Upper lobe of right lung (tissue), 1 donor: ENCODE data around the gene ANKRD44. TPM values are rescaled to one million over a fixed set of nuclear protein-coding genes. Genes with fewer than 3 reads are reported as not detected.

ENCODE experiments used
- ATAC-seq: fragments of 200-7000 bp; cut with Tn5 transposase; one replicate; pipeline ENCODE4 v1.9.1; 2020; ENCODE audit warnings: mild to moderate bottlenecking, moderate library complexity
- DNase-seq: peaks from one replicate; pipeline ENCODE4 v3.0.0-alpha.2; 2020
- H3K27ac ChIP-seq: fragments of 200-600 bp; one replicate; pipeline ENCODE4 v1.8.0; 2022
- H3K27me3 ChIP-seq: fragments of 200-600 bp; one replicate; pipeline ENCODE4 v1.8.0; 2022; ENCODE audit warnings: mild to moderate bottlenecking
- H3K36me3 ChIP-seq: fragments of 200-600 bp; one replicate; pipeline ENCODE4 v1.8.0; 2022
- H3K4me1 ChIP-seq: fragments of 200-600 bp; one replicate; pipeline ENCODE4 v1.8.0; 2022
- H3K4me3 ChIP-seq: fragments of 200-600 bp; one replicate; pipeline ENCODE4 v1.8.0; 2022; ENCODE audit warnings: mild to moderate bottlenecking
- H3K9me3 ChIP-seq: fragments of 200-600 bp; one replicate; pipeline ENCODE4 v1.8.0; 2022
- intact Hi-C: fragments of 100-400 bp; cut with DNase I; formaldehyde crosslinking; loops from one replicate; pipeline ENCODE4 v1.11.0; 2022
- total RNA-seq: library from RNA; stranded (reverse); fragmentation: NEBNext Ultra II Directional; extraction: Animal tissue kit (Norgen Biotek cat#: 25700); gene quantifications from one replicate; pipeline ENCODE4 v1.2.1, GENCODE V29; 2021
- TF ChIP-seq, protein P1 (sequence below): fragments of 200-600 bp; IDR thresholded peaks from one replicate; pipeline ENCODE4 v1.8.0; 2022; ENCODE audit warnings: antibody characterized with exemption
- donor health status: DM: no; HTN: yes; CAD: no; lungs with severe emphysema.

Gene ANKRD44
- total RNA-seq, 1 donor from 2014 or later = 51.4 TPM

DNA sequence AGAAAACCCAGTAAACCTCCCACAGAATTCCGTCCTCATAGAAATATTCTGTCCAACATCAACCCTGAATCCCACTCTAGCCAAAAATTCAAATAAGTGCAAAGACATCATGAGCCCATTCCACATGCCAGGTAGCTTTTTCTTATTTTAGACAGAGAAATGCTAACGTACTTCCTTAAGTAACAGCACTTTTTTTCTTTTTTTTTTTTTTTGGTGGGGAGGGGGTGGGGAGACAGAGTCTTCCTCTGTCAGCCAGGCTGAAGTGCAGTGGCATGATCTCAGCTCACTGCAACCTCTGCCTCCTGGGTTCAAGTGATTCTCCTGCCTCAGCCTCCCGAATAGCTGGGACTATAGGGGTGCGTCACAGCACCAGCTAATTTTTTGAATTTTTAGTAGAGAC, 45.5 kb downstream of the ANKRD44 start:
- TF ChIP-seq, protein P1, sequence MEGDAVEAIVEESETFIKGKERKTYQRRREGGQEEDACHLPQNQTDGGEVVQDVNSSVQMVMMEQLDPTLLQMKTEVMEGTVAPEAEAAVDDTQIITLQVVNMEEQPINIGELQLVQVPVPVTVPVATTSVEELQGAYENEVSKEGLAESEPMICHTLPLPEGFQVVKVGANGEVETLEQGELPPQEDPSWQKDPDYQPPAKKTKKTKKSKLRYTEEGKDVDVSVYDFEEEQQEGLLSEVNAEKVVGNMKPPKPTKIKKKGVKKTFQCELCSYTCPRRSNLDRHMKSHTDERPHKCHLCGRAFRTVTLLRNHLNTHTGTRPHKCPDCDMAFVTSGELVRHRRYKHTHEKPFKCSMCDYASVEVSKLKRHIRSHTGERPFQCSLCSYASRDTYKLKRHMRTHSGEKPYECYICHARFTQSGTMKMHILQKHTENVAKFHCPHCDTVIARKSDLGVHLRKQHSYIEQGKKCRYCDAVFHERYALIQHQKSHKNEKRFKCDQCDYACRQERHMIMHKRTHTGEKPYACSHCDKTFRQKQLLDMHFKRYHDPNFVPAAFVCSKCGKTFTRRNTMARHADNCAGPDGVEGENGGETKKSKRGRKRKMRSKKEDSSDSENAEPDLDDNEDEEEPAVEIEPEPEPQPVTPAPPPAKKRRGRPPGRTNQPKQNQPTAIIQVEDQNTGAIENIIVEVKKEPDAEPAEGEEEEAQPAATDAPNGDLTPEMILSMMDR = no peak
- Histone ChIP-seq H3K9me3 (no peaks in the 10 kb centered on the region), H3K4me1 (peaks cover 36% of the 10 kb centered on the region), H3K36me3 (no peaks in the 10 kb centered on the region), H3K27ac (no peak overlapping the region), H3K4me3 (no peak overlapping the region), H3K27me3 (no peaks in the 10 kb centered on the region)
- ATAC-seq = no peak
- intact Hi-C loops = no loop called here
- DNase-seq = no peak

DNA sequence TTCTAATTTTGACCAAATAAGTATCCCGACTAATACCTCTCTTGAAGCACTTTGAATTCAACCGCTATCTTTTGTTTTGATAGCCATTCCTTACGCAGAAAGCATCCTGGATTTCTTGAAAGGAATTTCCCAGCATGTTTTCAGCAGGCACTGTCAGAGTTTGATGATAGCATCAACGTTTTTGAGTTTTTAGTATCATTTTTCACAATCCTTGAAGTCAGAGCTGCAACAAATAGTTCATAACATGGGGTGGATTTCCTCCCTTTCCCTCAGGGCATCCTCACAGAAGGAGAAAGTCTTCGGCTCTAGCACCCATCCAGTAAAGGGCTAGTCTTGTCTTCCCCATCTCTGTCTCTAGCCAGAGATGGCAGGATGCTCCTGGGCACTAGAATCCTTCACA, 46.2 kb downstream of the ANKRD44 start:
- intact Hi-C loops = no loop called here

DNA sequence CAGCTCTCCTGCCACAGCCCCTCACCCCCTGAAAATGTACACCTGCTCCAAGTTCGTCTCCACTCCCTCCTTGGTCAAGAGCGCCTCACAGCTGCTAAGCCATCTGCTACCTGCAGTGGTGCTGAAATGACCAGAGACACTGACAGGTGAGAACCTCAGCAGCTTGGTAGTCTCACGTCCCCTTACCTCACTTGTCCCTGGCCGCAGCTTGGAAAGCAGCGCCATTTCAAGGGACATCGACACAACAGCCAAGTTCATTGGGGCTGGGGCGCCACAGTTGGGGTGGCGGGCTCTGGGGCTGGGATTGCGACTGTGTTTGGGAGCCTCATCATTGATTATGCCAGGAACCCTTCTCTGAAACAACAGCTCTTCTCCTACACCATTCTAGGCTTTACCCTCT, 47.5 kb downstream of the ANKRD44 start:
- no peak overlapping the region for H3K4me3 ChIP-seq
- intact Hi-C loops = no loop called here
- TF ChIP-seq, protein P1 = no peak
- ATAC-seq (no peak), DNase-seq (no peak)
- H3K27me3 ChIP-seq = no peaks in the 10 kb centered on the region
- no peaks in the 10 kb centered on the region for H3K36me3 ChIP-seq
- no peak overlapping the region for H3K27ac ChIP-seq
- H3K9me3 ChIP-seq = no peaks in the 10 kb centered on the region
- peaks cover 23% of the 10 kb centered on the region for H3K4me1 ChIP-seq

More for the DNA sequence above, 46.2 kb downstream of the ANKRD44 start:
- H3K4me1 ChIP-seq = peaks cover 34% of the 10 kb centered on the region
- H3K27me3 ChIP-seq = no peaks in the 10 kb centered on the region
- no peaks in the 10 kb centered on the region for H3K36me3 ChIP-seq
- no peak overlapping the region for H3K4me3 ChIP-seq
- no peak overlapping the region for H3K27ac ChIP-seq
- ATAC-seq = no peak
- DNase-seq = no peak
- TF ChIP-seq, protein P1 = no peak
- H3K9me3 ChIP-seq = no peaks in the 10 kb centered on the region

DNA sequence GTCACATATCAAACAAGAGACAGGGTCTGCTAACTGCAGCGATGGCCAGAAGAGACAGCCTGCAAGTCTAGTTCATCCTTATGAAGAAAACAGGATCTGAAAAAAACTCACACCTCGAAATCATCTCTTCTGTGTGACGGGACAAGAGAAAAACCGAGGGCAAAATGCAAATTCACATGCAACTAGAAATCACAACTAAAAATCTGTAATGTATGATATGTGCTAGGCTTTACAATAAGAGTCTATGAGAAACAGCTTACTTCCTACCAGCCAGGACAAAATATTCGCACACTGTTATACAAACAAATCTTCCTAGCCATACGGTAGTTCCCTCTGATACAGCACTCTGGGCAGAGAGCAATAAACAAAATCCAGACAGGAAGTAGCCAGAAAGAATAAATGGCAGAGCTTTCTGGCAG, 48.8 kb downstream of the ANKRD44 start:
- H3K27me3 ChIP-seq = no peaks in the 10 kb centered on the region
- TF ChIP-seq, protein P1 = no peak
- ATAC-seq = peak; percentile 58
- no peak for DNase-seq
- H3K9me3 ChIP-seq = no peaks in the 10 kb centered on the region
- peak overlapping the region; percentile 69 for H3K27ac ChIP-seq
- intact Hi-C loops = no loop called here
- H3K36me3 ChIP-seq = no peaks in the 10 kb centered on the region
- peaks cover 30% of the 10 kb centered on the region for H3K4me1 ChIP-seq
- peak overlapping the region; percentile 15 for H3K4me3 ChIP-seq

DNA sequence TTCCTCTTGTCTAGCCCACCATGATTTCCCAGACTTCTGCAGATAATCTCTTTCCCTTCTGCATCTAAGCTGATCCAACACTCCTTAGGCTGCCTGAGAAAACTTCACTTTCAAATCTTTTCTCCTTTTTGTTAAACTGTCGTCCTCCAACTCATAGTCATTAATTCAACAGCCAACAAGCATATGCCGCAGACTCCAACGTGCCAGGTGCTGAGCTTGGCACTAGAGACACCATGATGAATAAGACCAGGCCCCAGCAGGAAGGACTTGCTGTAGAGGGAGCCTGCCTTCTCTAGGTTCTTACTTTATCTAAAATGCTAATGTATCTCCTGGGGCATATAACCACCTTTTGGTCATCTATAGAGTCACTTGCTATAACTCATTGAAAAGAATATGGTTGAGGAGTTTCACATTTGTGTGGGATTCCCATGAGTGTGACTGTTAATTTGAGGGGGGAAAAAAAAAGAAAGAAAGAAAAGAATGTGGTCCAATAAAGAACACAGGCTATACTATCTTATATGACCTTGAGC, 51.0 kb downstream of the ANKRD44 start:
- ATAC-seq = no peak
- intact Hi-C loops = no loop called here

More for the DNA sequence above, 51.0 kb downstream of the ANKRD44 start:
- Histone ChIP-seq H3K4me1 (peaks cover 51% of the 10 kb centered on the region), H3K9me3 (no peaks in the 10 kb centered on the region), H3K36me3 (no peaks in the 10 kb centered on the region), H3K4me3 (no peak overlapping the region), H3K27ac (no peak overlapping the region), H3K27me3 (no peaks in the 10 kb centered on the region)
- TF ChIP-seq, protein P1 = no peak
- no peak for DNase-seq
